Body of pancreas (tissue), 4 donors: ENCODE measurements around the gene TFEC.

Experiments
- CTCF ChIP-seq, 7 experiments: fragments of 450-650 bp in 4 of 7; fragments of 200-600 bp in 3 of 7; sonication (generic) in 3 of 7; IDR thresholded peaks; one replicate each; pipeline ENCODE4 v1.5.1; 2016 to 2019; ENCODE audit warnings: antibody characterized with exemption in 7 of 7
- POLR2A ChIP-seq, 3 donors: fragments of 450-650 bp; IDR thresholded peaks; one replicate each; pipeline ENCODE4 v1.6.1; 2016; ENCODE audit warnings: antibody characterized with exemption in 3 of 3, mild to moderate bottlenecking in 2 of 3

- TF ChIP-seq CTCF (IDR thresholded peaks at IDR 0.05) (no peak), POLR2A (IDR thresholded peaks at IDR 0.05) (no peak)
These were observed 33.3 kb downstream of the TFEC start for GRCh38 chr7:115997221-115997620.
